HUES48 (cell line): ENCODE results near the gene RFC4.
A peak's percentile ranks its signal among the peaks of the same experiment; 100 is the strongest.

Experiments
- H3K27ac ChIP-seq: one replicate; pipeline ENCODE4 v1.7.0; 2013; ENCODE audit warnings: low read depth, low read length, inconsistent platforms
- H3K27me3 ChIP-seq: 2 replicates; pipeline ENCODE4 v1.6.1; 2013; ENCODE audit warnings: mild to moderate bottlenecking, low read length; ENCODE audit not compliant: control insufficient read depth, insufficient read depth
- H3K36me3 ChIP-seq: 2 replicates; pipeline ENCODE4 v1.6.1; 2013; ENCODE audit warnings: low read length; ENCODE audit not compliant: control insufficient read depth, insufficient read depth
- H3K4me1 ChIP-seq: 2 replicates; pipeline ENCODE4 v1.6.1; 2013; ENCODE audit warnings: mild to moderate bottlenecking, low read length; ENCODE audit not compliant: control insufficient read depth, insufficient read depth
- H3K4me3 ChIP-seq: 2 replicates; pipeline ENCODE4 v1.5.1; 2013; ENCODE audit warnings: mild to moderate bottlenecking, low read depth, low read length
- H3K9ac ChIP-seq: 2 replicates; pipeline ENCODE4 v1.6.1; 2013; ENCODE audit warnings: mild to moderate bottlenecking, low read depth, low read length, moderate library complexity
- H3K9me3 ChIP-seq: 2 replicates; pipeline ENCODE4 v1.6.1; 2013; ENCODE audit warnings: low read length; ENCODE audit not compliant: control insufficient read depth, insufficient read depth

Gene RFC4

DNA sequence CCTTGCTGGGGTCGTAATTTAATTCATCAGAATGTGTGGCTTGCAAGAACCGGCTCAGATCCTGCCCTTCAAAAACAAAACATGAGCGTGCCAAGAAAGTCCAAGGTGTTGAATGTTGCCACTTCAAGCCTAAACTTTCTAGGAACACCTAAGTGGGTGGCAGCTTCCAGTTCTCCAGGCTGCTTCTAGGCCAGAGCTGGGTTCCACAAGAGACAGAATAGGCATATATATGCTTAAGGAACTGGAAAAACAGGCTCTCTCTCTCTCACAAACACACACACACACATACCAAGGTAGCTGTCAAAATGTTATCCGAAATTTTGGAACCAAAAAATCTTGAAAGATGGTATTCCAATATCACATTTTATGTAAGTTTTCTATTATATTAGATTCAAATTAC, 35.3 kb upstream of the RFC4 start:
- H3K27ac ChIP-seq = no peak overlapping the region
- no peak overlapping the region for H3K4me3 ChIP-seq
- no peaks in the 10 kb centered on the region for H3K9me3 ChIP-seq
- H3K27me3 ChIP-seq = no peaks in the 10 kb centered on the region
- no peaks in the 10 kb centered on the region for H3K4me1 ChIP-seq
- no peaks in the 10 kb centered on the region for H3K36me3 ChIP-seq
- H3K9ac ChIP-seq = no peak overlapping the region

DNA sequence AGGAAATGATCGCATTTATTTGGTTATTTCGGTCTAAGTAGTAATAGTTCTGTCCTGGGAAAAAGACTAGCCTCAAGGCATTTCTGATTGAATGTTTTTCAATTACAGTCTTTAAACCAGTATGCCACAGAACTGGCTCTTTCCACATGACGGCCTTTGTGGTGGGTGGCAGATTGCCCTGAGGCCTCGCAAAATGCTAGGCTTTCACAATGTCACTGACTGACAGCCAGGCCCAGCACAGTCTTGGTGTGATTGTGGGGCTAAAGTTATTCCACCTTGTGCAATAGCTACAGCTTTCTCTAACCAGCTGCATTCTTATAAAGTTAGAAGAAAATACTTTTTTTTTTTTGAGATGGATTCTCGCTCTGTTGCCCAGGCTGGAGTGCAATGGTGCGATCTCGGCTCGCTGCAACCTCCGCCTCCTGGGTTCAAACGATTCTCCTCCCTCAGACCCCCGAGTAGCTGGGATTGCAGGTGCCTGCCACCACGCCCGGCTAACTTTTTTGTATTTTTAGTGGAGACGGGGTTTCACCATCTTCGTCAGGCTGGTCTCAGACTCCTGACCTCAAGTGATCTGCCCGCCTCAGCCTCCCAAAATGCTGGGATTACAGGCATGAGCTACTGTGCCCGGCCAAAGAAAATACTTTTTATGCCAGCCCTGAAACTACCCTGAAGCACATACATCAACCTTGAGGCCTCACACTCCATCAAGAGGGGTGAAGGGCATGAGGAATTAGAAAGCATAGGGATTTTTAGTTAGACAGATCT, 33.8 kb upstream of the RFC4 start:
- Histone ChIP-seq H3K27me3 (no peaks in the 10 kb centered on the region), H3K27ac (no peak overlapping the region), H3K4me1 (no peaks in the 10 kb centered on the region), H3K36me3 (no peaks in the 10 kb centered on the region), H3K4me3 (no peak overlapping the region), H3K9ac (no peak overlapping the region), H3K9me3 (no peaks in the 10 kb centered on the region)

- H3K9me3 ChIP-seq = no peaks in the 10 kb centered on the region
- H3K27me3 ChIP-seq = peaks cover 34% of the 10 kb centered on the region
- no peak overlapping the region for H3K9ac ChIP-seq
- peaks cover 3% of the 10 kb centered on the region; the same call in 1 of the 2 replicates for H3K4me1 ChIP-seq
- no peak overlapping the region for H3K27ac ChIP-seq
- no peak overlapping the region for H3K4me3 ChIP-seq
- no peaks in the 10 kb centered on the region for H3K36me3 ChIP-seq
These were observed 26.0 kb upstream of the RFC4 start for GRCh38 chr3:186832276-186832675.

DNA sequence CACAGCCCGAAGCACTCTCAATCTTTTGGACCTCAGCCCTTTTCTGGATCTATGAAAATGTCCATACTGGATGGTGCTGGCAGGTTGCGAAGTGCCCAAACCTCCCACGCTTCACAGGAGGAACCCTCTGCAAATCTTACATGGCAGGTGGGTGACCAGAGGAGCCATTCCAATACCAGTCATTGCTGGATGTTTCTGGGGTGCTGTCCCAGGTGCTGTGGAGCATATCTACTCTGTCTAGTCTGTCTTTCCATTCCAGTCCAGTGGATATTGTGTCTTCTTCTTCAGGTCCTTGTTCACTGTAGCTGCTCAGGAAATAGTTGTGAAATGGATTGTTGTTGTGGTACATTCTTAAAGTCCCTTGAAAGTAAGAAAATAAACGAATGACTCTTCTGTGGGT, 25.5 kb upstream of the RFC4 start:
- Histone ChIP-seq H3K27ac (no peak overlapping the region), H3K27me3 (peaks cover 34% of the 10 kb centered on the region), H3K9ac (no peak overlapping the region), H3K36me3 (no peaks in the 10 kb centered on the region), H3K9me3 (no peaks in the 10 kb centered on the region), H3K4me3 (no peak overlapping the region), H3K4me1 (peaks cover 3% of the 10 kb centered on the region; the same call in 1 of the 2 replicates)

DNA sequence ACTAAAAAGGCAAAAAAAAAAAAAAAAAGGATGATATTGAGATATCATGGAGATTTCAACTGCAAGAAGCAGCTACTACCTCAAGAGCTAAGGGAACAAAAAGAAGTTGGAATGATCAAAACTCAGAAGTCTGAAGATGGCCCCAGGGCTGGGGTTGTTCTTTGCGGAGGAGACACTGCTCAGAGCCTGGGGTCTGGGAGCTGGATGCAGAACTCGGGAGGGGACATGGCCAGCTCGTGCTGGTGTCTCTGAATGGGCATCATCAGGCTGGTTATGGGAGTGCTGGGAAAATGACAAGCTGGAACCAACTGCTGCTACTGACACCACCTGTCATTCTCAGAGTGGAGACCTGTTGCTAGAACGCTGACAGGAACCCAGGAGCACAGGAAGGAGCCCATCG, 22.1 kb upstream of the RFC4 start:
- Histone ChIP-seq H3K27ac (no peak overlapping the region), H3K9me3 (no peaks in the 10 kb centered on the region), H3K4me3 (no peak overlapping the region), H3K9ac (no peak overlapping the region), H3K36me3 (no peaks in the 10 kb centered on the region), H3K27me3 (peaks cover 61% of the 10 kb centered on the region), H3K4me1 (peaks cover 30% of the 10 kb centered on the region)

GRCh38 chr3:186826976-186827857, 20.9 kb upstream of the RFC4 start:
- H3K4me1 ChIP-seq = peaks cover 30% of the 10 kb centered on the region
- peak overlapping the region; percentile 67 for H3K4me3 ChIP-seq
- H3K9me3 ChIP-seq = no peaks in the 10 kb centered on the region
- peaks cover 61% of the 10 kb centered on the region for H3K27me3 ChIP-seq
- no peak overlapping the region for H3K27ac ChIP-seq
- no peaks in the 10 kb centered on the region for H3K36me3 ChIP-seq
- peak overlapping the region; percentile 24; the same call in 1 of the 2 replicates for H3K9ac ChIP-seq

- Histone ChIP-seq H3K4me1 (peaks cover 30% of the 10 kb centered on the region), H3K27me3 (peaks cover 61% of the 10 kb centered on the region), H3K9ac (no peak overlapping the region), H3K36me3 (no peaks in the 10 kb centered on the region), H3K9me3 (no peaks in the 10 kb centered on the region), H3K27ac (no peak overlapping the region), H3K4me3 (peak overlapping the region; percentile 57)
These were observed 20.2 kb upstream of the RFC4 start for GRCh38 chr3:186826410-186826975.

DNA sequence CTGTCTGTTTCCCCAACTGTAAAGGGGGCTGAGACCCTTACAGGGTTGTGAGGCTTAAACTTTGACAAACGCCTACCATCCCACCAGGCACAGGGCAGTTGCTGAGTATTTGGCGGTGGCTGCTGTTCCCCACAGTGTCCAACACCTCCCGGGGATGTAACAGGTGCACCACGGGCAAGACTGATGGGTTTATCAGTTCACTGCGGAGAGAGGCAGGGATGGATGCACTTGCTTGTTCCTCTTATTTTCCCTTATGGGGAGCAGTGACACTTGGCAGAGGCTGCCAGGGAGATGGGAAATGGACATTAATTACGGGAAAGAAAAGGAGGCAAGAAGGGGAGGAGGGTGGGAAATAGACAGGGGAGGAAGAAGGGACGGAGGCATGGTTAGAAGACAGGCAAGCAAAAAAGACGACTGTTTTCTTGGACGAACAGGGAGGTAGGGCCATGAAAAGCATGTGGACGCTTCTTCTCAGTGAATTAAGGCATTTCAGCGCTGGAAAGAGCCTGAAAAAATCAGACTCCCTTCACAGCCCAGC, 19.7 kb upstream of the RFC4 start:
- no peak overlapping the region for H3K27ac ChIP-seq
- H3K4me1 ChIP-seq = peaks cover 30% of the 10 kb centered on the region
- H3K9me3 ChIP-seq = no peaks in the 10 kb centered on the region
- peak overlapping the region; percentile 57 for H3K4me3 ChIP-seq
- H3K36me3 ChIP-seq = no peaks in the 10 kb centered on the region
- H3K27me3 ChIP-seq = peaks cover 60% of the 10 kb centered on the region
- H3K9ac ChIP-seq = no peak overlapping the region

GRCh38 chr3:186825294-186825821, 19.1 kb upstream of the RFC4 start:
- Histone ChIP-seq H3K9ac (no peak overlapping the region), H3K27ac (no peak overlapping the region), H3K27me3 (peaks cover 54% of the 10 kb centered on the region), H3K9me3 (no peaks in the 10 kb centered on the region), H3K4me3 (peak overlapping the region; percentile 57), H3K36me3 (no peaks in the 10 kb centered on the region), H3K4me1 (peaks cover 30% of the 10 kb centered on the region)

- Histone ChIP-seq H3K27ac (no peak overlapping the region), H3K9me3 (no peaks in the 10 kb centered on the region), H3K4me1 (peaks cover 30% of the 10 kb centered on the region), H3K4me3 (peak overlapping the region; percentile 57; the same call in 1 of the 2 replicates), H3K27me3 (peaks cover 47% of the 10 kb centered on the region), H3K9ac (no peak overlapping the region), H3K36me3 (no peaks in the 10 kb centered on the region)
These were observed 18.3 kb upstream of the RFC4 start for GRCh38 chr3:186824430-186825139.
